A549 treated with GW870086 at 1 μM for 4 hours (cell line): ENCODE data around the gene FRMD3. TPM values are rescaled to one million over a fixed set of nuclear protein-coding genes. Genes with fewer than 3 reads are reported as not detected.

Experiments used
- total RNA-seq: library from RNA; stranded (reverse); fragments of 200-300 nt; extraction: Qiagen RNA extraction; gene quantifications from 5 replicates; pipeline ENCODE4 v1.2.3, GENCODE V29; 2022; ENCODE audit warnings: low read depth

FRMD3 gene
- total RNA-seq: 4.8 to 7.6 TPM (median 6.2 TPM) in 5 replicates

GRCh38 chr9:83538172-83538889 is at the start of gene FRMD3:
Gene FRMD3 (minus strand): TSS chr9:83538401. CDS start chr9:83538231, 170 bp downstream.

Other genes with a start within 250 kb of the FRMD3 start
- 5.2 to 9.1 TPM (median 5.8 TPM) in 5 replicates for gene IDNK, start 84.7 kb upstream of the FRMD3 start, total RNA-seq
- gene UBQLN1, start 169.6 kb upstream of the FRMD3 start, total RNA-seq: 104 to 121 TPM (median 107 TPM) in 5 replicates